K562 (cell line): ENCODE measurements around the gene KDF1. TPM values are rescaled to one million over a fixed set of nuclear protein-coding genes. Genes with fewer than 3 reads are reported as not detected.

Source experiments
- ATF3 ChIP-seq, 2 experiments: fragments of 450-650 bp in 1 of 2; sonication (generic) in 1 of 2; formaldehyde crosslinking in 1 of 2; IDR thresholded peaks in 1 of 2; conservative IDR thresholded peaks in 1 of 2; 2 replicates each; pipeline versions ENCODE4 v1.6.1 to v1.8.1; 2016 to 2023; ENCODE audit warnings: mild to moderate bottlenecking in 2 of 2, moderate library complexity in 2 of 2, inconsistent platforms in 1 of 2, missing genetic modification reagents in 1 of 2
- ATF7 ChIP-seq: fragments of 450-650 bp; IDR thresholded peaks from 2 replicates; pipeline ENCODE4 v1.7.1; 2014; ENCODE audit warnings: mild to moderate bottlenecking, moderate library complexity
- CBX5 ChIP-seq: IDR thresholded peaks from 2 replicates; pipeline ENCODE4 v1.6.1; 2014; ENCODE audit warnings: low read depth, borderline replicate concordance
- DACH1 ChIP-seq: fragments of 450-650 bp; IDR thresholded peaks from 2 replicates; pipeline ENCODE4 v1.6.1; 2018; ENCODE audit not compliant: partially characterized antibody
- DDX20 ChIP-seq: fragments of 450-650 bp; IDR thresholded peaks from 2 replicates; pipeline ENCODE4 v1.6.1; 2016; ENCODE audit warnings: missing genetic modification characterization, low read depth, mild to moderate bottlenecking, missing compliant biosample characterization, moderate library complexity
- ELF4 ChIP-seq: fragments of 450-650 bp; formaldehyde crosslinking; IDR thresholded peaks from 2 replicates; pipeline ENCODE4 v1.4.0; 2022; ENCODE audit warnings: missing genetic modification characterization
- ELK3 ChIP-seq: fragments of 450-650 bp; formaldehyde crosslinking; IDR thresholded peaks from 2 replicates; pipeline ENCODE4 v1.4.0; 2020; ENCODE audit warnings: mild to moderate bottlenecking
- EWSR1 ChIP-seq: fragments of 450-650 bp; IDR thresholded peaks from 2 replicates; pipeline ENCODE4 v1.6.1; 2018; ENCODE audit warnings: borderline replicate concordance, mild to moderate bottlenecking, low read depth, moderate library complexity; ENCODE audit not compliant: partially characterized antibody
- FOXP1 ChIP-seq: sonication (generic); formaldehyde crosslinking; IDR thresholded peaks from 2 replicates; pipeline ENCODE4 v1.8.0; 2022; ENCODE audit warnings: mild to moderate bottlenecking, missing genetic modification reagents
- MCM2 ChIP-seq: fragments of 450-650 bp; IDR thresholded peaks from 2 replicates; pipeline ENCODE4 v1.6.1; 2017; ENCODE audit warnings: low read depth, mild to moderate bottlenecking
- MTA1 ChIP-seq: fragments of 450-650 bp; IDR thresholded peaks from 2 replicates; pipeline ENCODE4 v1.6.1; 2017; ENCODE audit warnings: borderline replicate concordance
- MTA2 ChIP-seq: fragments of 450-650 bp; IDR thresholded peaks from 2 replicates; pipeline ENCODE4 v1.6.1; 2016; ENCODE audit warnings: low read depth
- NFIX ChIP-seq: fragments of 250-450 bp; sonication (Bioruptor Pico); IDR thresholded peaks from 2 replicates; pipeline ENCODE4 v1.4.0; 2020; ENCODE audit warnings: low read depth, mild to moderate bottlenecking, moderate library complexity
- RAD21 ChIP-seq, 2 experiments: fragments of 250-450 bp in 1 of 2; fragments of 450-650 bp in 1 of 2; sonication (Bioruptor Pico) in 1 of 2; formaldehyde crosslinking in 1 of 2; IDR thresholded peaks in 1 of 2; conservative IDR thresholded peaks in 1 of 2; 2 replicates each; pipeline versions ENCODE4 v1.4.0 to v1.8.0; 2020 to 2022; ENCODE audit warnings: mild to moderate bottlenecking in 2 of 2, moderate library complexity in 1 of 2
- SMARCA5 ChIP-seq: fragments of 450-650 bp; IDR thresholded peaks from 2 replicates; pipeline ENCODE4 v1.6.1; 2016
- SMC3 ChIP-seq: conservative IDR thresholded peaks from 2 replicates; pipeline ENCODE4 v1.6.1; 2011; ENCODE audit warnings: low read depth, low read length, improper control_type of control experiment; ENCODE audit not compliant: insufficient read depth
- XRCC4 ChIP-seq: IDR thresholded peaks from one replicate; pipeline ENCODE4 v1.6.1; 2011; ENCODE audit not compliant: insufficient read depth, insufficient read length; ENCODE audit errors: extremely low read depth
- YBX1 ChIP-seq: fragments of 450-650 bp; IDR thresholded peaks from 2 replicates; pipeline ENCODE4 v1.7.1; 2016; ENCODE audit warnings: mild to moderate bottlenecking
- ZBTB2 ChIP-seq: fragments of 450-650 bp; IDR thresholded peaks from 2 replicates; pipeline ENCODE4 v1.6.1; 2016; ENCODE audit warnings: antibody characterized with exemption
- ZNF274 ChIP-seq: IDR thresholded peaks from 2 replicates; pipeline ENCODE4 v1.6.1; 2011; ENCODE audit warnings: low read depth, mild to moderate bottlenecking, low read length, moderate library complexity, borderline replicate concordance
- ZNF384 ChIP-seq: IDR thresholded peaks from 2 replicates; pipeline ENCODE4 v1.6.1; 2012; ENCODE audit warnings: low read depth, low read length, improper control_type of control experiment
- ZNF518B ChIP-seq: fragments of 250-450 bp; sonication (Bioruptor Pico); IDR thresholded peaks from 2 replicates; pipeline ENCODE4 v1.5.0; 2021; ENCODE audit warnings: mild to moderate bottlenecking, moderate library complexity
- polyA plus RNA-seq, 8 experiments: library from polyadenylated mRNA; depleted of rRNA in 4 of 8; stranded (reverse) in 5 of 8; unstranded in 3 of 8; fragments of >200 nt; fragmentation: Nextera tagmentation in 2 of 8; fragmentation: Illumina TruSeq in 1 of 8; extraction: Ambion mirVana in 2 of 8; extraction: Trizol in 1 of 8; gene quantifications; 2 replicates each; pipeline versions ENCODE4 v1.2.1 to v1.2.3, GENCODE V29; 2011 to 2014; ENCODE audit warnings: inconsistent platforms in 1 of 8, missing spikeins in 1 of 8
- total RNA-seq, 7 experiments: library from RNA; depleted of rRNA in 6 of 7; stranded (reverse); fragments of >200 nt in 6 of 7; fragmentation: Illumina TruSeq in 2 of 7; extraction: Trizol in 2 of 7; gene quantifications; 2 replicates each; pipeline versions ENCODE4 v1.2.1 to v1.2.3, GENCODE V29; 2011 to 2021; ENCODE audit warnings: low replicate concordance in 1 of 7

The KDF1 gene
- total and polyA plus RNA-seq, 9 of the 15 experiments (the other 6 are each of a cell fraction or from before 2014, with no cell fraction given): 0.38 to 1.9 (median 0.83) TPM

- TF ChIP-seq ATF3 (IDR thresholded peaks at IDR 0.05) (no peak), ATF3 (CRISPR knock-in tag; conservative IDR thresholded peaks at IDR 0.05) (no peak), ZBTB2 (peak; percentile 82; the same call in 1 of the 2 replicates), XRCC4 (no peak), NFIX (CRISPR knock-in tag) (no peak), MTA1 (no peak), SMC3 (no peak; the same call in 1 of the 2 replicates), ZNF384 (no peak), ATF7 (peak; percentile 78), EWSR1 (no peak), ELK3 (CRISPR knock-in tag) (no peak), RAD21 (CRISPR knock-in tag; conservative IDR thresholded peaks at IDR 0.05 in 1 of 2, IDR thresholded peaks at IDR 0.05 in 1 of 2) (no peak), ZNF274 (no peak), CBX5 (no peak), ELF4 (CRISPR knock-in tag) (0 out of 2 replicates have a peak, but pooled peaks have one; percentile 10), FOXP1 (CRISPR knock-in tag) (no peak), SMARCA5 (no peak), DACH1 (no peak), YBX1 (no peak), MTA2 (no peak), DDX20 (tag) (no peak), MCM2 (no peak), ZNF518B (no peak)
Measured at GRCh38 chr1:26921540-26922430, 38.5 kb downstream of the KDF1 start, which contains the start of gene NUDC (continued).
